GM19324 (cell line): ENCODE data around the gene MRPL17.
A peak's percentile ranks its signal among the peaks of the same experiment; 100 is the strongest.

Source experiments
- ATAC-seq: cut with Tn5 transposase; IDR thresholded peaks from one replicate; pipeline ENCODE4 v1.9.1; 2021; ENCODE audit warnings: mild to moderate bottlenecking, moderate library complexity; ENCODE audit not compliant: unreplicated experiment, low FRiP score

MRPL17 gene

GRCh38 chr11:6655020-6655789 is 27.9 kb downstream of the MRPL17 start:
- no peak for ATAC-seq

- no peak for ATAC-seq
Measured at GRCh38 chr11:6654281-6655019, 28.7 kb downstream of the MRPL17 start.

- no peak for ATAC-seq
Measured at GRCh38 chr11:6653656-6654055, 29.5 kb downstream of the MRPL17 start.

- ATAC-seq = no peak
Measured at GRCh38 chr11:6653097-6653496, 30.0 kb downstream of the MRPL17 start.

- no peak for ATAC-seq
Measured at GRCh38 chr11:6652182-6652581, 31.0 kb downstream of the MRPL17 start.

GRCh38 chr11:6650980-6651379 is 32.2 kb downstream of the MRPL17 start:
- no peak for ATAC-seq

DNA sequence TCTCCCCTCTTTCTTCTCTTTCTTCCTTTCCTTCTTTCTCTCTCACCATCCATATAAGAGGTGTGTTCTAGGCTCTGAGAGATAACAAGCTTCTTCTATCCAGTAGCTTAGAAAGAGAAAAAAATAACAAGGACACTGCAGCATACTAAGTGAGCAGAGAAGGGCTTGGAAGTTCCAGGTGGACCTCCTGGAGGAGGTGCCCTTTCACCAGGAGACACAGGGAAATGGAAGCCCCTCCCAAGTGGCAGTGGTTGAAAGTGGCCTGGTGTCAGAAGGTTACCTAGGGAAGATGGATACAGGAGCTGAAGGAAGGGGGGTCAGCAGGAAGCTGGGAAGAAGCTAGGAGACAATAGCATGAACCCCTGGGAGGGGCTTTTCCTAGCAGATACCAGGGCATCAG is 33.0 kb downstream of the MRPL17 start:
- ATAC-seq = no peak

- no peak for ATAC-seq
Measured at GRCh38 chr11:6648501-6648900, 34.6 kb downstream of the MRPL17 start.

GRCh38 chr11:6647836-6648235 is 35.3 kb downstream of the MRPL17 start:
- no peak for ATAC-seq

DNA sequence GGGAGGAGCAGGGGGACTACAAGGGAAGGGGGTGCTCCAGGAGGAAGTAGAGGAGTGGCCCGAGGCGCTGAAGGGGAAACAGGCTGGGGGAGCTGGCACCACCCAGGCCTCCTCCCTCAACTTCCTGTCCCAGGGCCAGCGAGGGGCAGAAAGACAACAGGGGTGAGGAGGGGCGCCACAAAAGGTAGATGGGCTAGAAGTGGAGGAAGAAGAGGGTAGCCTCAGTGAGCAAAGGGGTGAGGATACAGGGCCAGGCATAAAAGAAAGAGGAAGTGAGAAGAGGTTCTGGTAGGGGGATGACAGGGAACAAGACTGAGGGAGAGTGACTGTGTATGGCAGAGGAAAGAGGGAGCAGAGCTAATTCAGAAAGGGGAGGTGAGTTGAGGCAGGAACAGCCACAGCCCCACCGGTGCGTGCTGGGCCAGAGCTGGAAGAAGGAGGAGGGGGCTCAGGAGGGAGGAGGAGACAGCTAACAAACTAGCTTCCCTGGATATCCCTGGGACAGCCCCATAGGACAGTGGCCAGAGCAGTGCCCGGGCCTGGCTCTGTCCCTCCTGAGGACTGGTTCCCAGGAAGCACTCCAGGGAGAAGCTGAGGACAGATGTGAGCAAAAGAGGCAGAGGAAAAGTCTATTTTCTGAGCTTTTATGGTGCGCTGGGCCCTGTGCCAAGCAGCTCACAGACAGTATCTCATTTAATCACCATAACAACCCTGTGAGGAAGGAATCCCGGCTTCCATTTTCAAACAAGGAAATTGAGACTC is 36.0 kb downstream of the MRPL17 start:
- peak; percentile 70 for ATAC-seq

- no peak for ATAC-seq
Measured at GRCh38 chr11:6646576-6646917, 36.6 kb downstream of the MRPL17 start.

GRCh38 chr11:6646071-6646470 is 37.1 kb downstream of the MRPL17 start:
- ATAC-seq = no peak

DNA sequence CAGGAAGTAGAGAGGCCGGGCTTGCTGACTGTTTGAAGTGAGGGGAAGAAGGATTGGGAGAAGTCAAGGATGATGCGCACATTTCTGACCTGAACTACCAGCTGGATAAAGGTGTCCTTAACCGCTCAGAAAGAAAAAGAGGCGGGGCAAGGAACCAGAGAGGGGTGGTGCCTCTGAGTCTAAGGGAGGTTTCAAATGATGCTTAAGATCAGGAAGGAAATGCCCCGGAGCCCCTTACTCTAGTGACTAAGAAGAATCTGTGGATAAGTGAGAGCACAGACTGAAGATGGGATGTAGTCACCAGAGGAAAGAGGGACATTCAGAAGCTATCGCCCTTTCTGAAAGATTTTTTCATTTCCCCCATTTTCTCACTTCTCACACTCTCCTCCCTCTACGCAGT is 40.2 kb downstream of the MRPL17 start:
- ATAC-seq = no peak

- no peak for ATAC-seq
Measured at GRCh38 chr11:6640985-6641701, 42.0 kb downstream of the MRPL17 start.

- ATAC-seq = no peak
Measured at GRCh38 chr11:6640036-6640984, 42.8 kb downstream of the MRPL17 start.

DNA sequence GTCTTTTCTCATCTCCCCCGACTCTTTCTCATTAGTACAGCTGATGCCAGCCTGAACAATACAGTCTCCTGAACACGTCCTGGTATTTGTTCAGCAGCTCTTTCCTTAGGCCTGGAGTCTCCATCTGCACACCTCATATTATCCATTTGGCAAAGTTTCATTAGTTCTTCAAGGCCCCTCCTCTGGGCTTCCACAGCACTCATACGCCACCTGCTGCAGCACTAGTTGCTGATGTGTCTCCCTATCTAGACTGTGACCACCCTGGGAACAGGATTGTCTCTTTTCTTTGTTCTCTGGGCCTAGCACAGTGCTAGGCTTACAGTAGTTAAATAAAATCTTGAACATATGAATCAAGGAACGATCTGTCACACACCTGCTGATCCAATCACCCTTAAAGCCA is 44.7 kb downstream of the MRPL17 start:
- ATAC-seq = no peak

DNA sequence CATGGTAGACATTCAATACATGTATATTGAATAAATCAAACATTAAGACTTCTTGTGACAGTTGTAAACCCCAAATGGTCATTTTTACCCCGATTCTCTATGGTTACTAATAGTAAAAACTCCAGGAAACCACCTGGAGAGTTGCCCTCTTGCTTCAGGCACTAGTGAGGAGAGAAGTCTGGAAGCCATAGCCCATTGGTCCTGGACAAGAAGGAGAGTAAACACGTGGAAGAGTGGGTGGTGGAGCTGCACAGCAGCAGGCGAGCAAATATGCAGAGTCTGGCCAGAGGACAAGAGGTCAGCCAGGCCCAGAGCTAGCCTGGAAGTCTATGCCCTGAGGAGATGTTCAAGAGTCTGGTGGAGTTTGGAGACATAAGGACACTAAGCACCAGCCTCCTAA is 45.3 kb downstream of the MRPL17 start:
- ATAC-seq = no peak

GRCh38 chr11:6636480-6636879 is 46.7 kb downstream of the MRPL17 start:
- no peak for ATAC-seq

DNA sequence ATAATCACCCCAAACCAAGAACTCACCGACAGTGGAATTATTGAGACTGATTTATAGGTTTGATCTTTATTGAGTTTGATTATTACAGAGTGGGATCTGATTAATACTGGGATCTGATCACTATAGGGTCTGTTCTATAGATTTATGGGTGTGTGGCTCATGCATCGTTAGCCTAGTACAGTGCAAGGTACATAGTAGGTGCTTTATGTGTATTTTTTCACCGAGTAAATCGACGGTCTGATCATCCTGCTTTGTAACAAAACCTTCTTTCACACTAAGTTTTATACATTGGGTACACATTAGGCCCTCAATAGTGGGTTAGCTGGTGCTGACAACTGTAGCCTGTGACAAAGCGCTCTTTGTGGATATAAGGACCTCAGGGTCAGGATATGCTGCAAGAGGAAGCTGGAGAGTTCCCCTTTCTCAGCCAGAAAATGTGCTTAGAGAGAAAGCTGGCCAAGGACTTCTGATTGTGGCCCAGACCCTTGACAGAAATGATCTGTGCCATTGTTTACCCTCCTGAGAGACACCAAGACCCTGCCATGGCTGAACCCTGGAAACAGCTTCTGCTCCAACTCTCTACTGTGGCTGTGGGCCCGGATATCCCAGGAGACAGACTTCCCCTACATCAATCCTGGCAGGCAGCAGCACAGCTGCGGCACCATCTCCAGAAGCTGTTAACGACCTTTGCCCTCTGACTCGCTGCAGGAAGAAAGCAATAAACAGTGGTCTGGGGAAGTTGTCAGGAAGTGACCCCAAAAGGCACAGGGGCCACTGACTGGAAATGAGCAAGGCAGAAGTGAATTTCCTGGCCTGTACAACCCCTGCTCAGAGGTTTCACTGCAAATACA is 47.8 kb downstream of the MRPL17 start:
- ATAC-seq = no peak
